SH-SY5Y (cell line): ENCODE measurements around the gene ANKHD1.

Source experiments
- GATA2 ChIP-seq: IDR thresholded peaks from 2 replicates; pipeline ENCODE4 v1.6.1; 2011; ENCODE audit warnings: mild to moderate bottlenecking, low read depth, low read length
- GATA3 ChIP-seq: IDR thresholded peaks from 2 replicates; pipeline ENCODE4 v1.6.1; 2011; ENCODE audit warnings: low read depth, mild to moderate bottlenecking, low read length, moderate library complexity

GRCh38 chr5:140480310-140481014 is 78.8 kb downstream of the ANKHD1 start:
- TF ChIP-seq GATA2: no peak
- no peak for TF ChIP-seq GATA3
